MCF 10A (cell line): Measurements from ENCODE around the gene CALML6. TPM values are rescaled to one million over a fixed set of nuclear protein-coding genes. Genes with fewer than 3 reads are reported as not detected.

Source experiments
- BruUV-seq: library from RNA; stranded (reverse); fragments of 400-500 nt; replicated peaks from 2 replicates; lab custom pipeline; 2021; lab: Mats Ljungman, UMichigan
- CTCF ChIA-PET: fragments of 300-600 bp; sonication (Branson Sonifier 250); formaldehyde crosslinking; extraction: SDS; loops from one replicate; lab custom pipeline; 2021; ENCODE audit warnings: antibody characterized with exemption, inconsistent platforms; lab: Yijun Ruan, JAX
- POLR2A ChIA-PET: fragments of 300-600, 350-650 bp; sonication (Branson Sonifier 250); formaldehyde crosslinking; extraction: SDS; loops from one replicate; lab custom pipeline; 2020; ENCODE audit warnings: antibody characterized with exemption, inconsistent platforms; lab: Yijun Ruan, JAX
- DNase-seq: peaks from one replicate; pipeline ENCODE4 v3.0.0-alpha.2; 2018; ENCODE audit not compliant: unreplicated experiment
- H3K27ac Mint-ChIP-seq: one replicate; pipeline ENCODE4 v1.8.0; 2022; ENCODE audit warnings: mild to moderate bottlenecking, low read depth, mixed read lengths; ENCODE audit not compliant: unreplicated experiment
- H3K27me3 Mint-ChIP-seq: one replicate; pipeline ENCODE4 v1.8.0; 2022; ENCODE audit warnings: mixed read lengths; ENCODE audit not compliant: insufficient read depth, unreplicated experiment
- H3K36me3 Mint-ChIP-seq: one replicate; pipeline ENCODE4 v1.8.0; 2022; ENCODE audit warnings: mild to moderate bottlenecking, moderate library complexity, mixed read lengths; ENCODE audit not compliant: insufficient read depth, unreplicated experiment
- H3K4me1 Mint-ChIP-seq: one replicate; pipeline ENCODE4 v1.8.0; 2022; ENCODE audit warnings: mixed read lengths; ENCODE audit not compliant: insufficient read depth, unreplicated experiment
- H3K4me3 Mint-ChIP-seq: one replicate; pipeline ENCODE4 v1.8.0; 2022; ENCODE audit warnings: mild to moderate bottlenecking, moderate library complexity, mixed read lengths; ENCODE audit not compliant: unreplicated experiment
- H3K9me3 Mint-ChIP-seq: one replicate; pipeline ENCODE4 v1.8.0; 2022; ENCODE audit warnings: mixed read lengths; ENCODE audit not compliant: unreplicated experiment
- CTCF ChIP-seq: fragments of 200-600 bp; IDR thresholded peaks from one replicate; pipeline ENCODE4 v1.8.0; 2022; ENCODE audit warnings: antibody characterized with exemption, mild to moderate bottlenecking; ENCODE audit not compliant: unreplicated experiment
- intact Hi-C: fragments of 100-400 bp; cut with micrococcal nuclease; formaldehyde crosslinking; loops from 2 replicates; pipeline ENCODE4 v1.14.1; 2022
- total RNA-seq: library from RNA; stranded (reverse); gene quantifications from 2 replicates; pipeline ENCODE4 v1.2.3, GENCODE V29; 2022

The CALML6 gene
- total RNA-seq, 1 experiment from 2014 or later: 1.7 TPM

GRCh38 chr1:1914101-1914970, 724 bp upstream of the CALML6 start:
- no peak overlapping the region for H3K4me3 Mint-ChIP-seq
- no peaks in the 10 kb centered on the region for H3K27me3 Mint-ChIP-seq
- H3K9me3 Mint-ChIP-seq: no peaks in the 10 kb centered on the region
- H3K27ac Mint-ChIP-seq: no peak overlapping the region
- no peak for TF ChIP-seq CTCF
- POLR2A ChIA-PET: interaction anchor here (0.6 kb wide), 1 partner anchor 51 kb away, joined by 3 read pairs; no protein-coding TSS in a partner anchor
- H3K36me3 Mint-ChIP-seq: peaks cover 6% of the 10 kb centered on the region
- H3K4me1 Mint-ChIP-seq: peaks cover 5% of the 10 kb centered on the region
- intact Hi-C loops: no loop called here
- DNase-seq: no peak
- CTCF ChIA-PET: interaction anchor here (0.5 kb wide), 1 partner anchor 260 kb away, joined by 3 read pairs; no protein-coding TSS in a partner anchor
- no TSS peak for BruUV-seq

GRCh38 chr1:1915911-1916840, 1.1 kb downstream of the CALML6 start:
- Mint-ChIP-seq H3K9me3 (no peaks in the 10 kb centered on the region), H3K36me3 (peaks cover 6% of the 10 kb centered on the region), H3K4me3 (no peak overlapping the region), H3K27ac (no peak overlapping the region), H3K27me3 (no peaks in the 10 kb centered on the region), H3K4me1 (no peaks in the 10 kb centered on the region)
- DNase-seq: no peak
- ChIA-PET POLR2A (interaction anchor here (0.6 kb wide), 1 partner anchor 8 kb away, joined by 3 read pairs; no protein-coding TSS in a partner anchor), CTCF (interaction anchor here (0.9 to 1.5 kb wide), 3 partner anchors 10 to 129 kb away, joined by 3 to 5 read pairs (median 4); no protein-coding TSS in a partner anchor)
- intact Hi-C loops: no loop called here
- TF ChIP-seq CTCF: no peak
- BruUV-seq: no TSS peak

- H3K27me3 Mint-ChIP-seq: no peaks in the 10 kb centered on the region
- peaks cover 6% of the 10 kb centered on the region for H3K36me3 Mint-ChIP-seq
- no peak for TF ChIP-seq CTCF
- intact Hi-C loops: no loop called here
- no peak for DNase-seq
- BruUV-seq: no TSS peak
- ChIA-PET POLR2A (no interaction called here), CTCF (interaction anchor here (0.9 to 1.3 kb wide), 3 partner anchors 11 to 128 kb away, joined by 3 to 7 read pairs (median 4); no protein-coding TSS in a partner anchor)
- H3K4me1 Mint-ChIP-seq: no peaks in the 10 kb centered on the region
- H3K4me3 Mint-ChIP-seq: no peak overlapping the region
- H3K9me3 Mint-ChIP-seq: no peaks in the 10 kb centered on the region
- no peak overlapping the region for H3K27ac Mint-ChIP-seq
Measured at GRCh38 chr1:1916851-1917251, 1.8 kb downstream of the CALML6 start.
